Astrocyte of the spinal cord (primary cell): ENCODE measurements around the gene DMBX1.

ENCODE experiments used
- DNase-seq: peaks from one replicate; pipeline ENCODE4 v3.0.0; 2011; ENCODE audit warnings: low read depth, low spot score
- H3K4me3 ChIP-seq: 2 replicates; pipeline ENCODE4 v1.5.1; 2011; ENCODE audit warnings: low read depth, mild to moderate bottlenecking, low read length, moderate library complexity
- CTCF ChIP-seq: IDR thresholded peaks from 2 replicates; pipeline ENCODE4 v1.5.1; 2012; ENCODE audit warnings: low read depth, mild to moderate bottlenecking, low read length, inconsistent platforms
- in situ Hi-C: cut with HindIII; loops from 2 replicates; pipeline ENCODE4 v1.10.0; 2017; ENCODE audit warnings: low sequenced_read_pairs

The DMBX1 gene

GRCh38 chr1:46517932-46518498, 28.4 kb downstream of the DMBX1 start:
- no peak for DNase-seq
- TF ChIP-seq CTCF = no peak
- in situ Hi-C loops = no loop called here

DNA sequence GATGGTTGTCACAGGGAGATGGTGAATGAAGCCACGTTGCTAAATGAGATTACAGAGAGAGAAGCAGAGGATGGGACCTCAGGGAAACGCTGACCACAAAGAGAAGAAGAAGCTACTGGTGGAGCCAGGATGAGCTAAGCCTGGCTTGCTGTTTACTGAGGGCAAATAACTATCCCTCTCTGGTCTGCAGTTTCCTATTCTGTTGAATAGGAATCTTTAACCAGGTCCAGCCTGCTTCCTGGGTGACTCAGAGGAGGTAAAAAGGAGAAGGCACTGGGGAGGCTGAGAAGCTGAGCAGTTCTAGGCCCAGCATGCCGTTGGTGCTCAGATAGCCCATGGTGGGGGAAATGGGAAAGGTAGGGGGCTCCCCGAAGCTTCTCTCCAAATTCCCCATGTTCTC, 29.6 kb downstream of the DMBX1 start:
- no peak for TF ChIP-seq CTCF
- H3K4me3 ChIP-seq = no peak overlapping the region
- DNase-seq = no peak
- in situ Hi-C loops = no loop called here

More at GRCh38 chr1:46517932-46518498, 28.4 kb downstream of the DMBX1 start:
- H3K4me3 ChIP-seq = no peak overlapping the region

DNA sequence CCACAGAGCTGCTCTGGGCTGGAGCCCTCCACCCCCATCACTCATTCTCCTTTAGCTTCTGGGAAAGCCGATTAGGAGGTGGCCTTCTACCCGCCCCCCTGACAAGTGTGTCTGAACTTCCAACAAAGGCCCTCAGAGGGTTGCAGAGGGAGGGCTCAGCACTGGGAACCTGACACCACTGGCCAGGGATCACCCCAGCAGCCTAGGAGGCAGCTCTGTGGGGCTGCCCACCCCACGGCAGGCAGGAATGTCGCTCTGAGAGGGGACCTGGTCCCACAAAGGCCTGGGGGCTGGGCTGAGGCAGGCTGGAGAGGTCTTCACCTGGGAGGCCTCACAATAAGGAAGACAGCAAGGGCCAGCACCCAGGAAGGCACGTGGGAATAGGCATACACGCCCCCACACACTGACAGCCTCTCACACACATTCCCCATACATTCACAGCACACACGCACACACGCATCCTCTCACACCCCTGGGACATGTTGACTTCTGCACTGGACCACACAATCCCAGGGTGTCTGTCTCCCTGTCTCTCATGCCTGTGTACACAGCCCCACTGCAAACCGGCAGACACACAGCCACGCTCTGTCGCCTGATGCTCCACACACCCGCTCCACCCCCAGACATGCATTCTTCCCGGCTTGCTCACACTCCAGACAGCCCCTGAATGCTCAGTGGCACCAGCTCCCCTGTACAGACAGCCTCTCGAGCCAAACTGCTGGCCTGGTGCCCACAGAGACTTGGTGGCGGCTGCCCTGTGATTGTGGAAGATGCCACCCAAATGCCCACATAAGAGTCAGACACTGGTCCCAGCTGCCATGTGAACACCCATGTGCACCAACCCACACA, 30.7 kb downstream of the DMBX1 start:
- H3K4me3 ChIP-seq = no peak overlapping the region

DNA sequence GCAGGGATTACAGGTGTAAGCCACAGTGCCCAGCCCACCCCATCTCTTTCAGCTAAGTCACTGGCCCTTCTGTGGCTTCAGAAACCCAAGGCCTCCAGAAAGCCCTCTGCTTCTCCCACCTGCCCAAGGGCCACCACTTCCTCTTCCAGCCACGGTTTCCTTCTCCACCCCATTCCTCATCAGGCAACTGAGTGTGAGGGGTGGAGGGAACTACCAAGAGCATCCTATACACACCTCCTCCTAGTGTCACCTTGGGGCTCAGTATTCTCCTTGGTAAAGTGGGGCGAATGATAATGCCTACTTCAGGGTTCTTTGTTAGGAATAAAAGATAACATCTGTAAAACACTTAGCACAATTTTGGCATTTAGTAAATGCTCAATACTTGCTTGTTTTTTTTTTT, 31.8 kb downstream of the DMBX1 start:
- in situ Hi-C loops = no loop called here
- no peak for DNase-seq
- no peak overlapping the region for H3K4me3 ChIP-seq
- TF ChIP-seq CTCF = no peak

More for the DNA sequence above, 30.7 kb downstream of the DMBX1 start:
- in situ Hi-C loops = no loop called here
- TF ChIP-seq CTCF = no peak
- peak; percentile 69 for DNase-seq

- TF ChIP-seq CTCF = no peak
- no peak overlapping the region for H3K4me3 ChIP-seq
- DNase-seq = peak; percentile 89
- in situ Hi-C loops = no loop called here
Measured at GRCh38 chr1:46522184-46522968, 32.7 kb downstream of the DMBX1 start.

GRCh38 chr1:46522969-46523320, 33.3 kb downstream of the DMBX1 start:
- TF ChIP-seq CTCF = no peak
- no peak for DNase-seq
- H3K4me3 ChIP-seq = no peak overlapping the region
- in situ Hi-C loops = no loop called here
